ENCODE results near the gene ZNF212. TPM values are rescaled to one million over a fixed set of nuclear protein-coding genes. Genes with fewer than 3 reads are reported as not detected.
"Not testable (repeated sequence)": the region's sequence is repeated elsewhere in the genome, so short reads cannot be mapped to it uniquely, and the experiment has no call there.

ZNF212 gene
- total RNA-seq, 2 experiments from 2014 or later: 11.1 to 15.9 TPM

GRCh38 chr7:149261829-149262617 is 22.6 kb downstream of the ZNF212 start, which contains the start of gene ZNF783:
ZNF783 (plus strand) TSS chr7:149262196; CDS start chr7:149262334, 138 bp downstream.
- ChIA-PET CTCF (interaction anchor here (0.6 to 2.7 kb wide), 42 partner anchors 9 to 480 kb away, joined by 3 to 47 read pairs (median 4); partner anchors contain the start of genes ZNF282 and ZNF398), POLR2A (interaction anchor here (0.6 to 1.5 kb wide), 3 partner anchors 23 to 363 kb away, joined by 3 to 4 read pairs (median 3); partner anchors contain the start of gene ZNF398)
- peak within 1 kb of the TSS; percentile 78 for H3K4me3 Mint-ChIP-seq
- H3K27me3 Mint-ChIP-seq: no peaks in the 10 kb centered on the region
- peaks cover 33% of the 10 kb centered on the region for H3K4me1 Mint-ChIP-seq
- peaks cover 17% of the 10 kb centered on the region for H3K36me3 Mint-ChIP-seq (ENCODE audit: low read depth)
- H3K9me3 Mint-ChIP-seq: no peaks in the 10 kb centered on the region
- H3K27ac Mint-ChIP-seq: peak within 1 kb of the TSS; percentile 90
- peak; percentile 83 for DNase-seq

- CTCF ChIA-PET: interaction anchor here (0.8 to 1.1 kb wide), 3 partner anchors 18 to 238 kb away, joined by 3 to 5 read pairs (median 4); partner anchors contain the start of gene ZNF282
- no peaks in the 10 kb centered on the region for H3K9me3 Mint-ChIP-seq
- peaks cover 41% of the 10 kb centered on the region for H3K36me3 Mint-ChIP-seq (ENCODE audit: low read depth)
- POLR2A ChIA-PET: no interaction called here
- no peak for DNase-seq
- no peaks in the 10 kb centered on the region for H3K27me3 Mint-ChIP-seq
- peaks cover 18% of the 10 kb centered on the region for H3K4me1 Mint-ChIP-seq
- H3K4me3 Mint-ChIP-seq: no peak overlapping the region
- H3K27ac Mint-ChIP-seq: no peak overlapping the region
Observed at GRCh38 chr7:149266451-149266850, 27.0 kb downstream of the ZNF212 start.

GRCh38 chr7:149267733-149268132 is 28.3 kb downstream of the ZNF212 start:
- DNase-seq: no peak
- no peaks in the 10 kb centered on the region for H3K27me3 Mint-ChIP-seq
- H3K36me3 Mint-ChIP-seq (ENCODE audit: low read depth): peaks cover 44% of the 10 kb centered on the region
- no peak overlapping the region for H3K4me3 Mint-ChIP-seq
- ChIA-PET POLR2A (no interaction called here), CTCF (no interaction called here)
- H3K27ac Mint-ChIP-seq: no peak overlapping the region
- H3K4me1 Mint-ChIP-seq: peaks cover 16% of the 10 kb centered on the region
- H3K9me3 Mint-ChIP-seq: no peaks in the 10 kb centered on the region

GRCh38 chr7:149274424-149274823 is 35.0 kb downstream of the ZNF212 start:
- H3K4me3 Mint-ChIP-seq, POLR2A ChIA-PET, H3K9me3 Mint-ChIP-seq, H3K4me1 Mint-ChIP-seq, H3K27me3 Mint-ChIP-seq, DNase-seq: not testable (repeated sequence)
- peak overlapping the region; percentile 22 for H3K27ac Mint-ChIP-seq
- H3K36me3 Mint-ChIP-seq (ENCODE audit: low read depth): peaks cover 43% of the 10 kb centered on the region
- CTCF ChIA-PET: interaction anchor here (0.6 to 2.2 kb wide), 4 partner anchors 9 to 361 kb away, joined by 3 to 6 read pairs (median 5); no protein-coding TSS in a partner anchor

GRCh38 chr7:149277871-149278270 is 38.4 kb downstream of the ZNF212 start:
- peaks cover 5% of the 10 kb centered on the region for H3K4me1 Mint-ChIP-seq
- ChIA-PET CTCF (no interaction called here), POLR2A (no interaction called here)
- no peaks in the 10 kb centered on the region for H3K9me3 Mint-ChIP-seq
- no peak overlapping the region for H3K4me3 Mint-ChIP-seq
- no peaks in the 10 kb centered on the region for H3K27me3 Mint-ChIP-seq
- peaks cover 43% of the 10 kb centered on the region for H3K36me3 Mint-ChIP-seq (ENCODE audit: low read depth)
- H3K27ac Mint-ChIP-seq: no peak overlapping the region
- DNase-seq: no peak

- POLR2A ChIA-PET: no interaction called here
- no peaks in the 10 kb centered on the region for H3K27me3 Mint-ChIP-seq
- H3K27ac Mint-ChIP-seq: peak overlapping the region; percentile 62
- H3K4me1 Mint-ChIP-seq: peaks cover 7% of the 10 kb centered on the region
- H3K9me3 Mint-ChIP-seq: no peaks in the 10 kb centered on the region
- no peak for DNase-seq
- CTCF ChIA-PET: no interaction called here
- H3K4me3 Mint-ChIP-seq: no peak overlapping the region
- H3K36me3 Mint-ChIP-seq (ENCODE audit: low read depth): peaks cover 37% of the 10 kb centered on the region
Observed at GRCh38 chr7:149278396-149278795, 38.9 kb downstream of the ZNF212 start.

- Mint-ChIP-seq H3K36me3 (ENCODE audit: low read depth) (peaks cover 34% of the 10 kb centered on the region), H3K9me3 (no peaks in the 10 kb centered on the region), H3K27ac (peak overlapping the region; percentile 4), H3K27me3 (no peaks in the 10 kb centered on the region), H3K4me3 (no peak overlapping the region), H3K4me1 (peaks cover 15% of the 10 kb centered on the region)
- ChIA-PET POLR2A (no interaction called here), CTCF (interaction anchor here (0.6 to 1.1 kb wide), 2 partner anchors 9 to 38 kb away, joined by 3 read pairs; no protein-coding TSS in a partner anchor)
- no peak for DNase-seq
Observed at GRCh38 chr7:149279111-149279743, 39.8 kb downstream of the ZNF212 start.

- Mint-ChIP-seq H3K27me3 (no peaks in the 10 kb centered on the region), H3K36me3 (ENCODE audit: low read depth) (peaks cover 31% of the 10 kb centered on the region), H3K9me3 (no peaks in the 10 kb centered on the region), H3K4me3 (no peak overlapping the region), H3K27ac (no peak overlapping the region), H3K4me1 (peaks cover 25% of the 10 kb centered on the region)
- CTCF ChIA-PET: interaction anchor here (0.6 to 1.5 kb wide), 3 partner anchors 10 to 37 kb away, joined by 3 read pairs; partner anchors contain the start of gene ZNF783
- POLR2A ChIA-PET: no interaction called here
- DNase-seq: no peak
Observed at GRCh38 chr7:149280151-149280550, 40.7 kb downstream of the ZNF212 start.

GRCh38 chr7:149280661-149281507 is 41.4 kb downstream of the ZNF212 start:
- POLR2A ChIA-PET: no interaction called here
- Mint-ChIP-seq H3K36me3 (ENCODE audit: low read depth) (peaks cover 31% of the 10 kb centered on the region), H3K4me3 (no peak overlapping the region), H3K9me3 (no peaks in the 10 kb centered on the region), H3K27me3 (no peaks in the 10 kb centered on the region), H3K27ac (peak overlapping the region; percentile 36), H3K4me1 (peaks cover 29% of the 10 kb centered on the region)
- DNase-seq: no peak
- CTCF ChIA-PET: interaction anchor here (1.5 kb wide), 1 partner anchor 19 kb away, joined by 3 read pairs; the partner anchor contains the start of gene ZNF783

- Mint-ChIP-seq H3K4me1 (peaks cover 38% of the 10 kb centered on the region), H3K4me3 (no peak overlapping the region), H3K27ac (no peak overlapping the region), H3K27me3 (no peaks in the 10 kb centered on the region), H3K36me3 (ENCODE audit: low read depth) (peaks cover 26% of the 10 kb centered on the region), H3K9me3 (no peaks in the 10 kb centered on the region)
- ChIA-PET POLR2A (no interaction called here), CTCF (interaction anchor here (1.0 to 1.5 kb wide), 2 partner anchors 20 to 22 kb away, joined by 3 read pairs; partner anchors contain the start of gene ZNF783)
- DNase-seq: no peak
Observed at GRCh38 chr7:149281508-149282330, 42.3 kb downstream of the ZNF212 start.

GRCh38 chr7:149282331-149282655 is 42.8 kb downstream of the ZNF212 start:
- H3K27ac Mint-ChIP-seq: peak overlapping the region; percentile 2
- peaks cover 43% of the 10 kb centered on the region for H3K4me1 Mint-ChIP-seq
- peaks cover 23% of the 10 kb centered on the region for H3K36me3 Mint-ChIP-seq (ENCODE audit: low read depth)
- H3K4me3 Mint-ChIP-seq: no peak overlapping the region
- CTCF ChIA-PET: interaction anchor here (0.6 to 1.0 kb wide), 2 partner anchors 23 to 87 kb away, joined by 3 read pairs; no protein-coding TSS in a partner anchor
- no peaks in the 10 kb centered on the region for H3K27me3 Mint-ChIP-seq
- no peaks in the 10 kb centered on the region for H3K9me3 Mint-ChIP-seq
- DNase-seq: no peak
- POLR2A ChIA-PET: no interaction called here

GRCh38 chr7:149283321-149283720 is 43.9 kb downstream of the ZNF212 start:
- Mint-ChIP-seq H3K27me3 (no peaks in the 10 kb centered on the region), H3K27ac (peak overlapping the region; percentile 31), H3K4me3 (no peak overlapping the region), H3K9me3 (no peaks in the 10 kb centered on the region), H3K4me1 (peaks cover 54% of the 10 kb centered on the region), H3K36me3 (ENCODE audit: low read depth) (peaks cover 22% of the 10 kb centered on the region)
- ChIA-PET POLR2A (no interaction called here), CTCF (interaction anchor here (1.0 to 1.4 kb wide), 2 partner anchors 9 to 22 kb away, joined by 3 to 4 read pairs; partner anchors contain the start of gene ZNF783)
- no peak for DNase-seq
